ENCODE results near the gene LRRC61. TPM values are rescaled to one million over a fixed set of nuclear protein-coding genes. Genes with fewer than 3 reads are reported as not detected.

The LRRC61 gene
- total RNA-seq, 1 donor from 2014 or later, result 28.3 TPM

DNA sequence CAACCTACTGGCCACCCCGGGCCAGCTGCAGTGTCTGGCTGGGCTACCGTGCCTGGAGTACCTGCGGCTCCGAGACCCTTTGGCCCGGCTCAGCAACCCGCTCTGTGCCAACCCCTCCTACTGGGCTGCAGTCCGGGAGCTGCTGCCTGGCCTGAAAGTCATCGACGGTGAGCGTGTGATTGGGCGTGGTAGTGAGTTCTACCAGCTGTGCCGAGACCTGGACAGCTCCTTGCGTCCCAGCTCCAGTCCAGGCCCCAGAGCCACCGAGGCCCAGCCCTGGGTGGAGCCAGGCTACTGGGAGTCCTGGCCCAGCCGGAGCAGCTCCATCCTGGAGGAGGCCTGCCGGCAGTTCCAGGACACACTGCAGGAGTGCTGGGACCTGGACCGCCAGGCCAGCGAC, 14.0 kb downstream of the LRRC61 start:
- H3K27me3 Mint-ChIP-seq, result peaks cover 23% of the 10 kb centered on the region
- no peaks in the 10 kb centered on the region for H3K36me3 Mint-ChIP-seq (ENCODE audit: insufficient read depth)
- H3K9me3 Mint-ChIP-seq (ENCODE audit: low read depth), result no peaks in the 10 kb centered on the region
- TF ChIP-seq, protein P1, sequence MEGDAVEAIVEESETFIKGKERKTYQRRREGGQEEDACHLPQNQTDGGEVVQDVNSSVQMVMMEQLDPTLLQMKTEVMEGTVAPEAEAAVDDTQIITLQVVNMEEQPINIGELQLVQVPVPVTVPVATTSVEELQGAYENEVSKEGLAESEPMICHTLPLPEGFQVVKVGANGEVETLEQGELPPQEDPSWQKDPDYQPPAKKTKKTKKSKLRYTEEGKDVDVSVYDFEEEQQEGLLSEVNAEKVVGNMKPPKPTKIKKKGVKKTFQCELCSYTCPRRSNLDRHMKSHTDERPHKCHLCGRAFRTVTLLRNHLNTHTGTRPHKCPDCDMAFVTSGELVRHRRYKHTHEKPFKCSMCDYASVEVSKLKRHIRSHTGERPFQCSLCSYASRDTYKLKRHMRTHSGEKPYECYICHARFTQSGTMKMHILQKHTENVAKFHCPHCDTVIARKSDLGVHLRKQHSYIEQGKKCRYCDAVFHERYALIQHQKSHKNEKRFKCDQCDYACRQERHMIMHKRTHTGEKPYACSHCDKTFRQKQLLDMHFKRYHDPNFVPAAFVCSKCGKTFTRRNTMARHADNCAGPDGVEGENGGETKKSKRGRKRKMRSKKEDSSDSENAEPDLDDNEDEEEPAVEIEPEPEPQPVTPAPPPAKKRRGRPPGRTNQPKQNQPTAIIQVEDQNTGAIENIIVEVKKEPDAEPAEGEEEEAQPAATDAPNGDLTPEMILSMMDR (IDR thresholded peaks at IDR 0.05; ENCODE audit: unreplicated experiment), result no peak
- no peak overlapping the region for H3K27ac Mint-ChIP-seq
- no peak overlapping the region for H3K4me3 Mint-ChIP-seq (ENCODE audit: low read depth)
- DNase-seq (ENCODE audit: low spot score, unreplicated experiment), result no peak
- H3K4me1 Mint-ChIP-seq (ENCODE audit: low read depth), result peaks cover 21% of the 10 kb centered on the region

DNA sequence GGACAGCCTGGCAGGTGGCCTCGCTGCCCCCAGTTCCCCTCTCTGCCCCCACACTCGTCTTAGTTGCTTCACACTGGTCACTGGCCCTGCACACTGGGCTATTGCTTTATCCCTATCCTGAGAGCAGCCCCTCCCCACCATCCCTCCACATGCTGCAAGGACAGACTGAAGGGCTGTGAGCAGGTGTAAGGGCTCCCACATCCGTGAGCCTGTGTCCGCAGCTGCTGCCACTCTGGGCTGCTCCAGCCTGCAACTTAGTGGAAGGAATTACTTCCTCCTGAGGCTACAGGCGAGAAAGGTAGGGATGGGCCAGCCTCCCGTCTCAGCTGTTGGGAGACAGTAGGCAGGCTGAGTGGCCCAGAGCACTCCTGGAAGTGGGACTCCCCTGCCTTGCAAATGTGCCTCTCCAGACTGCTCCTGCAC, 14.5 kb downstream of the LRRC61 start:
- peaks cover 21% of the 10 kb centered on the region for H3K4me1 Mint-ChIP-seq (ENCODE audit: low read depth)
- no peak for DNase-seq (ENCODE audit: low spot score, unreplicated experiment)
- H3K27me3 Mint-ChIP-seq, result peaks cover 28% of the 10 kb centered on the region
- H3K27ac Mint-ChIP-seq, result no peak overlapping the region
- no peaks in the 10 kb centered on the region for H3K9me3 Mint-ChIP-seq (ENCODE audit: low read depth)
- no peak overlapping the region for H3K4me3 Mint-ChIP-seq (ENCODE audit: low read depth)
- TF ChIP-seq, protein P1 (IDR thresholded peaks at IDR 0.05; ENCODE audit: unreplicated experiment), result no peak
- H3K36me3 Mint-ChIP-seq (ENCODE audit: insufficient read depth), result no peaks in the 10 kb centered on the region

DNA sequence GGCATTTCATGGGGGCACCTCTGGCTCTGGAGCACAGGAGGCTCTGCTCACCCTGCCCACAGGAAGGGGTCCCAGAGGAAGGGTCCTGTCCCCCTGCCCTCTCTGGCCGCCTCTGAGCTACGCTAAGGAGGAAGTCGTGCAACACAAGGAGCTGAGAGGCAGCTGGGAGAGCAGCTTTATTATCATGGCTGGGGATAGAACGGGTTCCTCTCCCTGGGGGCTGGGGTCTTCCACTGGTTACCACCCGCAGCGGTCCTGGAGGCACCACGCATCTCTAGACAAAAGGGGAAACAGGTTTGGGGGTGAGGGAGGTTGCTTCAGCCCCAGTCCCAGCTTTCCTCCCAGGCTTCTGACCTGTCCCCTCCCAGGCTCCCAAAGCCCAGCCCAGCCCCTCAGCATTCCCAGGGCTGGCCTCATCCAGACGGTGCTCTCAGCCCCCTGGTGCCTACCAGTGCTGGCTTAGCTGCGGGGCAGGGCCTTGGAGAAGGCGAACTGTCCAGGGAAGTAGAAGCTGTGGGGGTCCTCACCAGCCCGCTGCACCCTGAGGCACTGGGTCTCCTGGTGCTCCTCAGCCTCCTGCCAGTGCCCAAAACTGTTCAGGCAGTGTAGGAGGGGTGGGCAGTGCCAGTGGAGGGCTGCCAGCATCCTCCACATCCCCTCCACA, 15.1 kb downstream of the LRRC61 start:
- peaks cover 21% of the 10 kb centered on the region for H3K4me1 Mint-ChIP-seq (ENCODE audit: low read depth)
- no peaks in the 10 kb centered on the region for H3K9me3 Mint-ChIP-seq (ENCODE audit: low read depth)
- no peak for DNase-seq (ENCODE audit: low spot score, unreplicated experiment)
- TF ChIP-seq, protein P1 (IDR thresholded peaks at IDR 0.05; ENCODE audit: unreplicated experiment), result no peak
- no peak overlapping the region for H3K27ac Mint-ChIP-seq
- H3K27me3 Mint-ChIP-seq, result peaks cover 34% of the 10 kb centered on the region
- H3K4me3 Mint-ChIP-seq (ENCODE audit: low read depth), result no peak overlapping the region
- no peaks in the 10 kb centered on the region for H3K36me3 Mint-ChIP-seq (ENCODE audit: insufficient read depth)

DNA sequence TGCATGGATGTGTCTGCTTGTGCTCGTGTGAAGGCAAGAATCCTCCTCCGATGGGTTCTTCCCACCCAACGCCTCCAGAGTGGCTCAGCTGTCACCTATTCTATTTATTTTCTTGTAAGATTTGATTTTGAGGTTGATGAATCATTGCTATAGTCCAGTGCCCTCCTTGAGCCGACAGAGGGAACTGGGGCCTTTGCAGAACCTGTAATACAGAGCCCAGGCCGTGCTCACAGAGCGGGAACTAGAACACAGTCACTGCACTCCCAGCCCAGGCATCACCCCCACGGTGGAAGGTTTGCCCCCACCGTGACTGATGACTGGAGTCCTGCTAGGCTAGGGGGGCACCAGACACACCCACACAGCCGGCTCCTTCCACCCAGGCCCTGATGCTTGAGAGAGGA, 16.3 kb downstream of the LRRC61 start:
- no peak for DNase-seq (ENCODE audit: low spot score, unreplicated experiment)
- H3K9me3 Mint-ChIP-seq (ENCODE audit: low read depth), result no peaks in the 10 kb centered on the region
- peaks cover 41% of the 10 kb centered on the region for H3K27me3 Mint-ChIP-seq
- H3K4me1 Mint-ChIP-seq (ENCODE audit: low read depth), result peaks cover 21% of the 10 kb centered on the region
- no peak overlapping the region for H3K27ac Mint-ChIP-seq
- no peaks in the 10 kb centered on the region for H3K36me3 Mint-ChIP-seq (ENCODE audit: insufficient read depth)
- TF ChIP-seq, protein P1 (IDR thresholded peaks at IDR 0.05; ENCODE audit: unreplicated experiment), result no peak
- H3K4me3 Mint-ChIP-seq (ENCODE audit: low read depth), result no peak overlapping the region

DNA sequence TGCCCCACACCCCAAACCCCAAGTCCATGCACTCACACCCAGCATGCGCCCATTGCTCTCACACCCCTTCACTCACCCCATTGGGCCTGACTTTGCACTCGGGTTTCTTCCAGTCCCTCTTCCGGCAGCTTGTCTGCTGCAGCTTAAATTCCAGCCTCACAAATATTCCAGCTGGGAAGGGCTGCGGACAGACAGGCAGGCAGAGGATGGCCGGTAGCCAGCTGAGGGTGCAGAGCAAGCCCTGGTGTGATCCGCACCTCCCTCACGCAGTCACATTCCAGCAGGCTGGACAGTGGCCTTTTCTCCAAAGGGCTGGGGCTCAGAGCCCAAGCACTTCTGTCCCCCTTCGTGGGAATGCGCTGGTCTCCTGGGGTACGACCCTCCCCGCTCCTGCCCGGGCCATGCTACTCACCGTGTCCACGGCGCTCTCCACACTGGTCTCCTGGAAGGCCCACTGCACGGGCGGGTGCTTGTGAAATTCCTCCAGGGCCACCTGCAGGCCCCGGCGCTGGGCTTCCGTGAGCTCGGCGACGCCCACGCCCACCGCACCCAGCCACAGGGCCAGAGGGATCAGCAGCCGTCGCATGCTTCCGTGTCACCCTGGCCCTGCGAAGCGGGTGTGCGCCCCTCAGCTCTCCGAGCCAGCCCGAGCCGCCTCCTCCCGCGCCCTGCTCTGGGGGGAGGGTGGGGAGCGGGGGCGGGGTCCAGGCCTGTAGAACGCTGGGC, 17.0 kb downstream of the LRRC61 start:
- no peaks in the 10 kb centered on the region for H3K9me3 Mint-ChIP-seq (ENCODE audit: low read depth)
- peak; percentile 19 for DNase-seq (ENCODE audit: low spot score, unreplicated experiment)
- H3K4me1 Mint-ChIP-seq (ENCODE audit: low read depth), result peaks cover 19% of the 10 kb centered on the region
- TF ChIP-seq, protein P1 (IDR thresholded peaks at IDR 0.05; ENCODE audit: unreplicated experiment), result no peak
- H3K27me3 Mint-ChIP-seq, result peaks cover 41% of the 10 kb centered on the region
- H3K27ac Mint-ChIP-seq, result peak overlapping the region; percentile 64
- no peaks in the 10 kb centered on the region for H3K36me3 Mint-ChIP-seq (ENCODE audit: insufficient read depth)
- peak overlapping the region; percentile 29 for H3K4me3 Mint-ChIP-seq (ENCODE audit: low read depth)
